ENCODE data around the gene ABCA1.
A peak's percentile ranks its signal among the peaks of the same experiment; 100 is the strongest.

Gene ABCA1

DNA sequence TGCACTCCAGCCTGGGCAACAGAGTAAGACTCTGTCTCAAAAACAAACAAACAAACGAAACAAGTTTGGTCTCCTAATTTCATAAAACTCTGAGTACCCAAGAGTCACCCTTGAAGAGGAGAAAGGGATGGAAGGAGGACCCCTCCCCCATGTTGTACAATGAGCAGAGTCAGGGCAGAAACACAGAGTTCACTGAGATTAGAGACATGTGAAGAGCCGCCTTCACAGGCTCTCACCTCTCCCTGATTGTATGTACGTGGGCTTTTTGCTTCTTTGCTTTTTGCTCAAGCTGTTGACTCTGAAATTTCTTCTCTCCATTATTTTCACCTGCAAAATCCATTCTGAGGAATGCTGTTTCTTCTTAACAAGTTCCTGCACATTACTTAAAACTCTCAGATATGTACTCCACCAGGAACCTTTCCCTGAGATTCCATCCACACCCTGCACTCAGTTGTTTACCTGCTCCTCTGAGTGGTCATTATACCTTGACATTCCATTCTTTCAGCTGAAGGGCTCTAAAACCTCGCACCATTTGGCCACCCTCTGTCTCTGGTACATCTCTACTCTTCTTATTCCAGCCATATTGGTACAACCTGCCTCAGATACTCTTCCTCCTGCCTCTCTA, 44.4 kb upstream of the ABCA1 start:
- Mint-ChIP-seq H3K27me3 (ENCODE audit: low read depth) (peaks cover 3% of the 10 kb centered on the region), H3K9me3 (no peaks in the 10 kb centered on the region), H3K4me1 (peaks cover 41% of the 10 kb centered on the region), H3K4me3 (peak overlapping the region in 2 of 3 experiments; percentile 1 to 3), H3K36me3 (ENCODE audit: low read depth) (no peaks in the 10 kb centered on the region), H3K27ac (peak overlapping the region in 1 of 3 experiments; percentile 7)
- TF ChIP-seq, protein P1, sequence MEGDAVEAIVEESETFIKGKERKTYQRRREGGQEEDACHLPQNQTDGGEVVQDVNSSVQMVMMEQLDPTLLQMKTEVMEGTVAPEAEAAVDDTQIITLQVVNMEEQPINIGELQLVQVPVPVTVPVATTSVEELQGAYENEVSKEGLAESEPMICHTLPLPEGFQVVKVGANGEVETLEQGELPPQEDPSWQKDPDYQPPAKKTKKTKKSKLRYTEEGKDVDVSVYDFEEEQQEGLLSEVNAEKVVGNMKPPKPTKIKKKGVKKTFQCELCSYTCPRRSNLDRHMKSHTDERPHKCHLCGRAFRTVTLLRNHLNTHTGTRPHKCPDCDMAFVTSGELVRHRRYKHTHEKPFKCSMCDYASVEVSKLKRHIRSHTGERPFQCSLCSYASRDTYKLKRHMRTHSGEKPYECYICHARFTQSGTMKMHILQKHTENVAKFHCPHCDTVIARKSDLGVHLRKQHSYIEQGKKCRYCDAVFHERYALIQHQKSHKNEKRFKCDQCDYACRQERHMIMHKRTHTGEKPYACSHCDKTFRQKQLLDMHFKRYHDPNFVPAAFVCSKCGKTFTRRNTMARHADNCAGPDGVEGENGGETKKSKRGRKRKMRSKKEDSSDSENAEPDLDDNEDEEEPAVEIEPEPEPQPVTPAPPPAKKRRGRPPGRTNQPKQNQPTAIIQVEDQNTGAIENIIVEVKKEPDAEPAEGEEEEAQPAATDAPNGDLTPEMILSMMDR (IDR thresholded peaks at IDR 0.05; ENCODE audit: unreplicated experiment in 3 of 3) = no peak

DNA sequence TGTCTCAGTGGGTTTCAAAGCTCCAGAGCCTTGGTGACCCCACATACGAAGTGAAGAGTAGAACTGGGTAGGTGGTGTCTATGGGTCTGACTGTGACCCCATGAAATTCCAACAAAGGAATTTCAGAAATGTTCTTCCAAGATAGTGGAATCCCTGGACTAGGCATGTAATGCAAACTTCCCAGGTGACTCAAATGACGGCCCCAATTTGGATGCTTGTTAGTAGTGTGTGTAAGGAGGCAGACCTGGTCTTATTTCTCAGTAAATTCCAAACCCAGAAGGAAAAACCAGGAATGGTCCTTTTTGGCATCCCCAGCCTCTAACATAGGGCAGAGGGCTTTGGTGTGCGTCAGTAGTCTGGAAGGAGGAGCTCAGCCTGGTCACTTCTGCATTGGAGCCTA, 43.6 kb upstream of the ABCA1 start:
- TF ChIP-seq, protein P1 (IDR thresholded peaks at IDR 0.05; ENCODE audit: unreplicated experiment in 3 of 3) = no peak
- peak overlapping the region in 1 of 3 experiments; percentile 44 for H3K27ac Mint-ChIP-seq

DNA sequence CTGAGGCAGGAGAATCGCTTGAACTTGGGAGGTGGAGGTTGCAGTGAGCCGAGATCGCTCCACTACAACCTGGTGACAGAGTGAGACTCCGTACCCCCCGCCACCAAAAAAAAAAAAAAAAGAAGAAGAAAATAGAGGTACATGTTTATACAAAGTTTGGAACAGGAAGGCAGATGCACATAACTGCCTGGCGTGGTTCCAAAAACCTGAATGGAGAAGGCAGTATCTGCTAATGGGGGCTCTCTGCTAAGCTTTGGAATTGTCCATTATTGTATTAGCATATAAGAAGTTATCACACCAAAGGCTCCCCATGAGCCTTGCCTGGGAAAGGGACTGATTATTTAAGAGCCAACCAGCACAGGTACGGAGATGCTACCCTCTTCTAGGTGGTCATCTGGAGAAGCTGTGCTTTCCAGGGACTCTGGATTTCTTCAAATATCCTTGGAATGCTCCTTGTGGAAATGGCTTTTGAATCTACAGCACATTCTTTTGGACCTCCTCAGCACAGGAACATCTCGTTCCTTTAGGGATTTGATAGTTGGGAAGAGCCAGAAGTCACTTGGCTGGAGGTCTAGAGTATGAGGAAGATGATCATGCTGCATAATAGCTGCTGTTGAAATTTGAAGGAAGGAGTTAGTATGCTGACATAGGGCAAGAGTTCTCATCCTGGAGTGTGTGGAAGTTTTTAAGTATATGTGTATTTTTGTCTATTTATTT, 42.5 kb upstream of the ABCA1 start:
- Mint-ChIP-seq H3K27ac (peak overlapping the region in 1 of 3 experiments; percentile 57), H3K4me1 (peaks cover 36% of the 10 kb centered on the region), H3K36me3 (ENCODE audit: low read depth) (no peaks in the 10 kb centered on the region), H3K9me3 (no peaks in the 10 kb centered on the region), H3K4me3 (no peak overlapping the region), H3K27me3 (ENCODE audit: low read depth) (peaks cover 3% of the 10 kb centered on the region)
- TF ChIP-seq, protein P1 (IDR thresholded peaks at IDR 0.05; ENCODE audit: unreplicated experiment in 3 of 3) = no peak

More for the DNA sequence above, 43.6 kb upstream of the ABCA1 start:
- H3K9me3 Mint-ChIP-seq = no peaks in the 10 kb centered on the region
- peaks cover 36% of the 10 kb centered on the region for H3K4me1 Mint-ChIP-seq
- H3K27me3 Mint-ChIP-seq (ENCODE audit: low read depth) = peaks cover 3% of the 10 kb centered on the region
- no peak overlapping the region for H3K4me3 Mint-ChIP-seq
- no peaks in the 10 kb centered on the region for H3K36me3 Mint-ChIP-seq (ENCODE audit: low read depth)

DNA sequence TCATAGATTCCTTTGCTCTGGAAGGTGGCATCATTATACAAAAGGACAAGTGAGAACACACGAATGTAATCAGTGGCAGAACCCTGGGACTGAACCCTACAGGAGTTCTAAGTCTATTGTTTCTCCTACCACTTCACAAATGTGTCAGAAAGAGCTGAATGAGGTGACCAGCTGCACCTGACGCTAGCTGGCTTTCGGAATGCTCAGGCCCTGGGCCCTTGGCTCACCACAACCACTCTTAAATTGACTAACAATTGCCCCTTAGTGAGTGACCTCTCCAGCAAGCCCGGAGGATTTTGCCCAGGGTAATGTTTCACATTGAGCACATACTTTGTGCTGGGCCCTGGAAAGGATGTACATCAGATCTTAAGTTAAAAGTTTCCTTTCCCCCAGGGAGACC, 41.2 kb upstream of the ABCA1 start:
- H3K36me3 Mint-ChIP-seq (ENCODE audit: low read depth) = no peaks in the 10 kb centered on the region

DNA sequence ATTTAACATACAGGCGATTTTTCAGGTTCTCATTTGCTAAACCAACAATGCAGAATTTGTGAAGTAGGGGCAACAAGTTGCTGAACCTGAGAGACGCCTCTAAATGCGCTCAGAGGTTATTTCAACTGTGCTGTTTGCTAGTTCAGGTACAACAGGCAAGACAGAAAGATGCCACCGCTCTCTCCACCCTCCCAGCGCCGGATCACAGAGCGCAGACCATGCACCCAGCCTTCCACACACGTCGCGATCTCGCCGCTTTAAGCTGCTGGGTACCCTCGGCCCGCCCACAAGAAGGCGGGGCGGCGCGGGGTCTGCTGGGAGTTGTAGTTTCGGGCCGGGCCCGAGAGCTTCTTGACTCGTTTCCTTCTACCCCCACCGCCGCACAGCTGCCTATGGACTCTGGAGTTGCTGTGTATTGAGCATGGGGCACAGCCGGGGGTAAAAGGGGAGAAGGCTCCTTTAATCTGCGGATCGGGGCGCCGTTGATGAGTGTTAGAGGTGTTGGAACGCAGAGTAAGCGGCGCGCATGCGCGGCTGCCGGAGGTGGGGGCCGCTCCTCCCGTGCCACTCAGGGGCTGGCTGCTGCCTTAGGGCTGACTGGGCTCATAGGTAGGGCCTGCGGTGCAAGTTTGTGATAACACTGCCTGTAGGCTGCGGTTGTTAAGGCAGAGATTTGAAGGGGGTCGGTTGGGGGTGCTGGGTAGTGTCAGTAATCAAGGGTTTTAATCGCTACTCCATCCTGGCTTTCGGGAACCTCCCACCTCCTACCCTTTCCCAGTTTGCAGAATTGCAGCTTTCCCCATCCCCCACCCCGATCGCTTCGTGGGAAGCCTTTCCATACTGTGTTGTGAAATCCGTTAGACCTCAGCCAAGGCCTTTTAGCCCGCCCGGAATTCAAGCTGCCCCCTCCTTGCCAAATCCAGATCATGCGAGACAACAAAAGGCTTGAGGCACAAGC, 40.3 kb upstream of the ABCA1 start:
- Mint-ChIP-seq H3K4me3 (peak overlapping the region; percentile 96 to 99 (median 97)), H3K36me3 (ENCODE audit: low read depth) (no peaks in the 10 kb centered on the region), H3K27ac (peak overlapping the region; percentile 94 to 95 (median 95)), H3K4me1 (peaks cover 27% of the 10 kb centered on the region), H3K9me3 (no peaks in the 10 kb centered on the region), H3K27me3 (ENCODE audit: low read depth) (peaks cover 3% of the 10 kb centered on the region)
- TF ChIP-seq, protein P1 (IDR thresholded peaks at IDR 0.05; ENCODE audit: unreplicated experiment in 3 of 3) = no peak

More for the DNA sequence above, 41.2 kb upstream of the ABCA1 start:
- Mint-ChIP-seq H3K27me3 (ENCODE audit: low read depth) (peaks cover 3% of the 10 kb centered on the region), H3K9me3 (no peaks in the 10 kb centered on the region), H3K4me3 (peak overlapping the region; percentile 96 to 99 (median 97)), H3K27ac (peak overlapping the region; percentile 94 to 95 (median 95)), H3K4me1 (peaks cover 28% of the 10 kb centered on the region)
- TF ChIP-seq, protein P1 (IDR thresholded peaks at IDR 0.05; ENCODE audit: unreplicated experiment in 3 of 3) = no peak

Measured in nephron (organoid).